ENCODE data around the gene EPHA6. TPM values are rescaled to one million over a fixed set of nuclear protein-coding genes. Genes with fewer than 3 reads are reported as not detected.
"Not testable (repeated sequence)": the region's sequence is repeated elsewhere in the genome, so short reads cannot be mapped to it uniquely, and the experiment has no call there.

The EPHA6 gene
- polyA plus RNA-seq, 6 donors from 2014 or later: not detected

DNA sequence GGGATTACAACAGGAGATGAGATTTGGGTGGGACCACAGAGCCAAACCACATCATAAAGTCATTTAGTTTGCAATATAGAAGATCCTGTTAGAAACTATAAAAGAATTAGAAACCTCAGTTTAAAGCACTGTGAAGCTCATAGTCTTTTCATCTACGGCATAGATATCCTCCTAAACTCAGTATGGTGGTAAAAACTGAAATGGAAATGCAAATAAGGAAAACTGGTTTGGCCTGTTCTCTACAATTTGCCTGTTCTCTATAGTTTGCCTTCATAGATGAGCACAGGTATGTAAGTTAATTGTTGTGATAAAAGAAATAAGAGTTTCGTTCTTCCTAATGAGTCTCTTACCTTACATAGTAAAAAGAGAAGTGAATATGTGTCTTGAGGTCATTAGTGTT lies 618.5 kb downstream of the EPHA6 start:
- peaks cover 0 to 9% (median 2%) of the 10 kb centered on the region in 7 donors for H3K9me3 Mint-ChIP-seq
- H3K27me3 Mint-ChIP-seq: no peaks in the 10 kb centered on the region
- H3K36me3 Mint-ChIP-seq: no peaks in the 10 kb centered on the region
- no peaks in the 10 kb centered on the region for H3K4me1 Mint-ChIP-seq
- no peak overlapping the region for H3K27ac Mint-ChIP-seq
- H3K4me3 Mint-ChIP-seq: no peak overlapping the region
- DNase-seq (no peak), ATAC-seq (ENCODE audit: low read depth in 2 of 2) (no peak)

DNA sequence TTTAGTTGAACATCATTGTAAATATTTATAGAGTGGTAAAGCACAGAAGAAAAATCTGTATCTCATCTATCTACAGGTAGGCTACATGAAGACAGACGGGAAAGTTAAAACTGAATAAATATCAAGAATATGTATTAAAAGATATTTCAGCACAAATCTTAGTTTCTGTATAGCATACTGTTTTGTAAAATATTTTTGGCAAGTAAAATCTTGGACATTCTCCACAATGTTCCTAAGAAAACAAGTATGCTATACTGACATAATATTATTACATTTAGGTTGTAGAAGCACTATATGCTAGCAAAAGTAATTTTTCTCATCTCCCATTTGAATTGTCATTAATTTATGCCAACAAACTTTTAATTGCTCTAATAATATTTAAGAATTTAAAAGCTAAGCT lies 623.7 kb downstream of the EPHA6 start:
- ATAC-seq (ENCODE audit: low read depth in 2 of 2) (no peak), DNase-seq (no peak)
- no peaks in the 10 kb centered on the region for H3K4me1 Mint-ChIP-seq
- no peaks in the 10 kb centered on the region for H3K36me3 Mint-ChIP-seq
- H3K4me3 Mint-ChIP-seq: no peak overlapping the region
- H3K9me3 Mint-ChIP-seq: peaks cover 0 to 2% (median 0%) of the 10 kb centered on the region in 7 donors
- no peaks in the 10 kb centered on the region for H3K27me3 Mint-ChIP-seq
- no peak overlapping the region for H3K27ac Mint-ChIP-seq

DNA sequence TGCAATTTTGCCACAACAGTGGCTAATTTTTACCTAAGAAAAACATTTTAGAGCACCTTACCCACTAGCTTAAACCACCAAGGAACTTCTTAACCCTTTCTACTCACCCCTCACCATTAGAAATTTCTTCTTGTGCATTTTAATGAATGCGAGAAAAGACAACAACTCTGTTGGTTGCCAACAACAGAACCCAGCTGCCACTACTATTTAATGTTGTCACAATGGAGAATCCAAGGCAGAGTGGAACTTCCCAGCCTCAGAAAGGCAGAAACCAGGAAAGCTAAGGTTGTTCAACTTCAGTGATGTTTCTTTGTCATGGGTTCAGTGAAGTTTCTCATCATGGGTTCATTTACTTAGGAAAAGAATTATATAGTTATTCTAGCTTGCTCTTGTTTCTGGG lies 625.0 kb downstream of the EPHA6 start:
- no peak for ATAC-seq (ENCODE audit: low read depth in 2 of 2)
- Mint-ChIP-seq H3K36me3 (no peaks in the 10 kb centered on the region), H3K4me3 (no peak overlapping the region)

DNA sequence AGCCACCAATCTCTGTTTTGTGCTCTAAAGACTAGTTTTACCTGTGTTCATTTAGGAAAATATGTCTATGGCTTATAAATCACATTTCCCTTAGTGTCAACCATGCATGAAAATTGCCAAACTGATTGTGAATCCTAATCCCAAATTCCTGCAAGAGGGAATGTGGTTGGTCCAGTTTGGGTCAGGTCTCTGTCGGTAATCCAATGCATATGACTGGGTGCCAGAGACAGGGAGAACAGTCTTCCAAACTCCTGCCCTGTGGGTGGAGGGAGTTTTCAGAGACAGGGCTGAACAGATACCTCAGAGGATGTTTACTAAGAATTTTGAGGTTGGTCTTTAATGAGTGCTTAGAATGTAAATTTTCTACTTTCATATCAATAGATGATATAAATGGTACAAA lies 649.6 kb downstream of the EPHA6 start:
- Mint-ChIP-seq H3K27ac (no peak overlapping the region), H3K4me1 (no peaks in the 10 kb centered on the region)
- no peak for DNase-seq

More for the DNA sequence above, 625.0 kb downstream of the EPHA6 start:
- DNase-seq: no peak
- H3K4me1 Mint-ChIP-seq: no peaks in the 10 kb centered on the region
- peaks cover 0 to 2% (median 0%) of the 10 kb centered on the region in 7 donors for H3K9me3 Mint-ChIP-seq
- no peaks in the 10 kb centered on the region for H3K27me3 Mint-ChIP-seq
- H3K27ac Mint-ChIP-seq: no peak overlapping the region

DNA sequence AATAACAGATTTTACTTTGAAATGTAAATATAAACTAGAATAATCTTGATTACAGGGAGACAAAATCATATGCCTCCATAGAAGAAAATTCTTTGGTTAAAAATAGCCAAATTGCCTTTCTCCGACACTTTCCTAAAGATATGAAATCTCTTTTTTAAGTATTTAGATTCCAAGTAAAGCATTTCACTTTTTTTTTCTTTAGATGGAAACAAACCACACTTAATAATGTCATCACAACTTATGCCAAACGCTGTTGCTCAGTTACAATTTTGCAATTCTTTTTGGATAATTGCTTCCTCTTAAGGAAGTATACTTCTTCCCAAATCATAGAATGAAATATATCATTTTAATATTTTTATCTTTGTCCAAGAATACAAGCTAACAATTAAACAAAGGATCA lies 656.1 kb downstream of the EPHA6 start:
- Mint-ChIP-seq H3K4me3 (no peak overlapping the region), H3K27ac (no peak overlapping the region), H3K27me3 (no peaks in the 10 kb centered on the region), H3K4me1 (no peaks in the 10 kb centered on the region), H3K9me3 (peaks cover 0 to 4% (median 0%) of the 10 kb centered on the region in 7 donors), H3K36me3 (no peaks in the 10 kb centered on the region)
- ATAC-seq (ENCODE audit: low read depth in 2 of 2) (no peak), DNase-seq (no peak)

More for the DNA sequence above, 649.6 kb downstream of the EPHA6 start:
- Mint-ChIP-seq H3K9me3 (peaks cover 0 to 1% (median 0%) of the 10 kb centered on the region in 7 donors), H3K36me3 (no peaks in the 10 kb centered on the region), H3K27me3 (no peaks in the 10 kb centered on the region), H3K4me3 (no peak overlapping the region)
- no peak for ATAC-seq (ENCODE audit: low read depth in 2 of 2)

DNA sequence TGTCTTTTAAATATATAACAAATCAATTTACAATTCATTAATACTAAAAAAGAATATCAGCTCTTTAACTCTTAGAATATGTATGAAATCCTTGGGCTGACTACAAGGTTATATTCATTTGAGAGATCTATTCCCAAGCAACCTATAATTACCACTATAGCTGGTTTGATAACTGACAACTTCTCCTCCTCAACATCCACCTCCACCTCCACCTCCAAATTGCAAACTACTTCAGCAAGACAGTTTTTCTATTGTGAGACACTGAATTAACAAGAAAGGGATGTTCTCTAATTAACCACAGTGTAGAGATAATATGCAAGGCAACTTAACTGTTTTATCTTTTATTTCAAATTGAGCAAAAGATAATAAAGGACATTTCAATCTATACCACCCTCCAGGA lies 665.3 kb downstream of the EPHA6 start:
- no peak for ATAC-seq (ENCODE audit: low read depth in 2 of 2)
- DNase-seq: no peak
- no peak overlapping the region for H3K27ac Mint-ChIP-seq
- H3K36me3 Mint-ChIP-seq: no peaks in the 10 kb centered on the region
- H3K27me3 Mint-ChIP-seq: no peaks in the 10 kb centered on the region
- H3K9me3 Mint-ChIP-seq: peaks cover 0 to 3% (median 0%) of the 10 kb centered on the region in 7 donors
- no peak overlapping the region for H3K4me3 Mint-ChIP-seq
- H3K4me1 Mint-ChIP-seq: no peaks in the 10 kb centered on the region

DNA sequence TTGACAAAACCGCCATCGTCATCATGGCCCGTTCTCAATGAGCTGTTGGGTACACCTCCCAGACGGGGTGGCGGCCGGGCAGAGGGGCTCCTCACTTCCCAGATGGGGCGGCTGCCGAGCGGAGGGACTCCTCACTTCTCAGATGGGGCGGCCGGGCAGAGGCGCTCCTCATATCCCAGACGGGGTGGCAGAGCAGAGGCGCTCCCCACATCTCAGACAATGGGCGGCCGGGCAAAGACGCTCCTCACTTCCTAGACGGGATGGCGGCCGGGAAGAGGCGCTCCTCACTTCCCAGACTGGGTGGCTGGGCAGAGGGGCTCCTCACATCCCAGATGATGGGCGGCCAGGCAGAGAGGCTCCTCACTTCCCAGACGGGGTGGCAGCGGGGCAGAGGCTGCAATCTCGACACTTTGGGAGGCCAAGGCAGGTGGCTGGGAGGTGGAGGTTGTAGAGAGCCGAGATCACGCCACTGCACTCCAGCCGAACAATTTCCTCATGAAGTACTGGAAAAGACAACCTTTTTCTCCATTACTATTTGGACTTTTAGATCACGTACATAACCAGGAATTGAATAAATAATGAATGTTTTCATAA lies 666.4 kb downstream of the EPHA6 start:
- H3K4me1 Mint-ChIP-seq; DNase-seq; H3K27ac Mint-ChIP-seq; H3K9me3 Mint-ChIP-seq; H3K27me3 Mint-ChIP-seq; H3K4me3 Mint-ChIP-seq; H3K36me3 Mint-ChIP-seq; ATAC-seq (ENCODE audit: low read depth in 2 of 2): not testable (repeated sequence)

DNA sequence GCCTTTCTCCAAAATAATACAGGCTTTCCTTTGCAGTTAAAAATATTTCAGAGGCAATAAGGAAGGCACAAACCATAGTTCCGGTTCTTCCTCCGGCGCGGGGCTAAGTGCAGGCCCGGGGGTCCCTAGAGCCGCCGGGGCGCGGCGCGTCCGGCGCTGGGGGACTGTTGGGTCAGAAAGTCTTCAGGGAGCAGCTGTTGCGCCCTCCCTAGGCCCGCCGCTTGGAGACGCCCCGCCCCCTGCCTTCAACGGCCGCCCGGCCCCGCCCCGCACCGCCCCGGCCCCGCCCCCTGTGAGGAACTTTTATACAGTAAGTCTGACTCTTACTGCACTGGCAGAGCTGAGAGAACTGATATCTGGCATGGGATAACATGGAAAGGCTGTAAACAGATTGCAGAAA lies 667.0 kb downstream of the EPHA6 start:
- ATAC-seq (ENCODE audit: low read depth in 2 of 2) (peak; percentile 42 to 54), DNase-seq (no peak)
- Mint-ChIP-seq H3K9me3 (peaks cover 0 to 3% (median 0%) of the 10 kb centered on the region in 7 donors), H3K27me3 (no peaks in the 10 kb centered on the region), H3K4me3 (no peak overlapping the region), H3K36me3 (no peaks in the 10 kb centered on the region), H3K4me1 (no peaks in the 10 kb centered on the region), H3K27ac (no peak overlapping the region)

DNA sequence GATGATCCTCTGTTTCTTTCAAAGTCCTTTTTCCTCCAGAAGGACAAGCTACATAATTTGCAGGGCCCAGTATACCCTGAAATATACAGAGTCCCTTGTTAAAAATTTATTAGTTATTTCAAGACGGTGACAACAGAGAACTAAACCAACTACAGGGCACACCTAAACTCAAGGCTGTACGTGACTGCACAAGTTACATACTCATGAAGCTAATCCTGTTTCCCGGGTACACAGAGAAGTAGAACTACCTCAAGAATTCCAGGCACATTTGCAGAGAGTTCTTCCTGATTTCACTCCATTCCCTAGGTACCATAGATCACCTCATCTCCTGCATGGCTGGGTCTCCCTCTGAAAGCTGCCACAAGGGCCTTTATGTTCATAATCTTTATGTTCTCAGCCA lies 670.8 kb downstream of the EPHA6 start:
- H3K27ac Mint-ChIP-seq: no peak overlapping the region
- H3K27me3 Mint-ChIP-seq: no peaks in the 10 kb centered on the region
- H3K36me3 Mint-ChIP-seq: no peaks in the 10 kb centered on the region
- H3K4me3 Mint-ChIP-seq: no peak overlapping the region
- ATAC-seq (ENCODE audit: low read depth in 2 of 2) (no peak), DNase-seq (no peak)
- peaks cover 0 to 4% (median 0%) of the 10 kb centered on the region in 7 donors for H3K9me3 Mint-ChIP-seq
- no peaks in the 10 kb centered on the region for H3K4me1 Mint-ChIP-seq

DNA sequence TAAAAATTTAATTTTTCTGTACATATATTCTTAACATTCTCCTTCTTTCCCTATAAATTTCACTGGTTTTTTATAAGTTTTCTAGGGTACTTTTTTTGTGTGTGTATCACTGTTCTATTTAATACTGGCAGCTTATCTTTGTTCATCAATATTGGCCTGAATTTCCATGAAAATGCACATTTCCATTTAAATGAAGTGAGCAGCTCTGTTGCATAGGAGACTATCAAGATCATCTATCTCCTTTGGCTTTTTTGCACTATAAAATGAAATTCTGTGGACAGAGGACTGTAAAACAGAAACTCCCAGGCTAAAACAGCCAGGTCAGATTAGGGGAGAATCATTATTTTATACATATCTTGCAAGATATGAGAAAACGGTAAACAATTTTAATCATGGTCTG lies 673.2 kb downstream of the EPHA6 start:
- no peak for DNase-seq

DNA sequence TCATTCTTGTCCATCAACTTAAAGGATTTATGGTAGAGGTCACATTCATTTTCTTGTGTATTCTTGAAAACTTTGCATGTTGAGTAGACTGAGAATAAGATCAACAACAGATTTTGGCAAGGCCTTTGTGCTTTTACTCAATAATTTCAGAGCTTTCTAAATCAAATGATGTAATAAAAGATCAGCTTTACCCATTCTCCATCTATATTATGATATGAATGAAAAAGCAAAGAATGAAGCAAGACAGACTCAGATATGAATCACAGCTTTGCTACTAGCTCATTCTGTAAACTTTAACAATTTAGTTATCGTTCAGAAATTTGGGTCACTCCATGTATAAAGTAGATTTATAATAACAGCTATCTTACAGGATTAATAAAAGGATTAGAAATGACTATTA lies 674.3 kb downstream of the EPHA6 start:
- ATAC-seq (ENCODE audit: low read depth in 2 of 2) (no peak), DNase-seq (no peak)
- H3K9me3 Mint-ChIP-seq: peaks cover 0 to 4% (median 0%) of the 10 kb centered on the region in 7 donors
- H3K4me3 Mint-ChIP-seq: no peak overlapping the region
- H3K27me3 Mint-ChIP-seq: no peaks in the 10 kb centered on the region
- H3K27ac Mint-ChIP-seq: no peak overlapping the region
- H3K36me3 Mint-ChIP-seq: no peaks in the 10 kb centered on the region
- H3K4me1 Mint-ChIP-seq: no peaks in the 10 kb centered on the region

More for the DNA sequence above, 673.2 kb downstream of the EPHA6 start:
- Mint-ChIP-seq H3K4me3 (no peak overlapping the region), H3K27me3 (no peaks in the 10 kb centered on the region), H3K36me3 (no peaks in the 10 kb centered on the region), H3K9me3 (peaks cover 0 to 4% (median 0%) of the 10 kb centered on the region in 7 donors), H3K4me1 (no peaks in the 10 kb centered on the region), H3K27ac (no peak overlapping the region)
- no peak for ATAC-seq (ENCODE audit: low read depth in 2 of 2)

DNA sequence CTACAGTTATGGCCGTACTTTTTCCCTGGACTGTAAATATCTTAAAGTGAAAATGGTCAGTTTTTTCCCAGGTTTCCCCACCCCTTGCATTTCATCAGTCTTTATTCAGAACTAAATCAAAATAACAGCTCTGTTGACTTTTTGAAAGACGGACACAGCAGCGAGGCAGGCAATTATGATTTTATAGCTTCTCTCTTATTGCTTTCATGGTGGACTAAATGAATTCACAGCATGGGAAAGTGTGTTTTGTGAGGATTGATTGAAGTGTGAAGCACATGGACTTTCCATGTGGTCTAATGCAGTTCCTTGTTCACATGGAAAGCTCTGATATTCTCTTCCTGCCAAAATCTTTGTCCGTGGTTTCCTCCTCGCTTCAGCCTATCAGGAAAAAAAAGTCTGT lies 681.5 kb downstream of the EPHA6 start:
- DNase-seq (no peak), ATAC-seq (ENCODE audit: low read depth in 2 of 2) (no peak)
- Mint-ChIP-seq H3K4me3 (no peak overlapping the region), H3K27ac (no peak overlapping the region), H3K36me3 (no peaks in the 10 kb centered on the region), H3K27me3 (no peaks in the 10 kb centered on the region), H3K4me1 (no peaks in the 10 kb centered on the region), H3K9me3 (peaks cover 0 to 7% (median 0%) of the 10 kb centered on the region in 7 donors)

DNA sequence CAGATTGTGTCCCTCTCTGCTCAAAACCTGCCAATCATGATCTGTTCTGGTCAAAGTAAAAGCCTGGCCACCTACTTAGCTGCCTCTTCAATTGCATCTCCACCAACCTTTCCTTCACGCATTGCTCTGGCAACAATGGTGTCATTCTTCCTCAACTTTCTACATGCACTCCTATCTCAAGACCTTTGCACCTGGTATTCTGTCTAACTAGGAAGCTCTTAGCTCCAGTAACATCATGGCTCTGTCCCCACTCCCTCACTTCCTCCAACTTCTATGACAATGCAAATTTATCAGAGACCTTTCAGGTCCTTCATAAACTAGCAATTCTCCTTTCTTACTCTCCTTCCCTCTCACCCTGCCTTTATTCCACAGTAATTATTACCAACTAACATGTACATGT lies 682.7 kb downstream of the EPHA6 start:
- no peak overlapping the region for H3K27ac Mint-ChIP-seq
- H3K27me3 Mint-ChIP-seq: no peaks in the 10 kb centered on the region
- H3K36me3 Mint-ChIP-seq: no peaks in the 10 kb centered on the region
- H3K4me3 Mint-ChIP-seq: no peak overlapping the region
- DNase-seq (no peak), ATAC-seq (ENCODE audit: low read depth in 2 of 2) (no peak)
- H3K4me1 Mint-ChIP-seq: no peaks in the 10 kb centered on the region
- H3K9me3 Mint-ChIP-seq: peaks cover 0 to 13% (median 3%) of the 10 kb centered on the region in 7 donors

DNA sequence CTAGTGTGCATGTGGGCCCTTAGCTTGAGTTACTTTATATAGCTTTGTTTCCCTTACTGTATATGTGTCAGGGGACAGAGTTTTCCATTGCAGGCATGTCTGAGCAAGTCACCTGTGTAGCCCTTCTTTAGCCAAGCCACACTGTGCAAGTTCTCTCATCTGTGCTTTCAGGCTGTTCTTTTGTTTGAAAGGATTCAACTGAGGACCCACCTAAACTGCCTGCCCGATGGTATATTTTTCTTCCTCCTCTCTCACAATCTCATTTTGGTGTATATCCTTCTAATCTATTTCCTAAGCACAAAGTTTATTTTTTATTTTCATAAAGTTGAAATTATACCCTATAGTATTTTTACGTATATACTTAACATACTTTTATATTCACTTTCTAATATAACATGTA lies 690.1 kb downstream of the EPHA6 start:
- DNase-seq (no peak), ATAC-seq (ENCODE audit: low read depth in 2 of 2) (no peak)
- H3K36me3 Mint-ChIP-seq: no peaks in the 10 kb centered on the region
- H3K27ac Mint-ChIP-seq: no peak overlapping the region
- no peak overlapping the region for H3K4me3 Mint-ChIP-seq
- H3K9me3 Mint-ChIP-seq: peaks cover 13 to 51% (median 26%) of the 10 kb centered on the region in 7 donors
- H3K27me3 Mint-ChIP-seq: no peaks in the 10 kb centered on the region
- H3K4me1 Mint-ChIP-seq: no peaks in the 10 kb centered on the region

DNA sequence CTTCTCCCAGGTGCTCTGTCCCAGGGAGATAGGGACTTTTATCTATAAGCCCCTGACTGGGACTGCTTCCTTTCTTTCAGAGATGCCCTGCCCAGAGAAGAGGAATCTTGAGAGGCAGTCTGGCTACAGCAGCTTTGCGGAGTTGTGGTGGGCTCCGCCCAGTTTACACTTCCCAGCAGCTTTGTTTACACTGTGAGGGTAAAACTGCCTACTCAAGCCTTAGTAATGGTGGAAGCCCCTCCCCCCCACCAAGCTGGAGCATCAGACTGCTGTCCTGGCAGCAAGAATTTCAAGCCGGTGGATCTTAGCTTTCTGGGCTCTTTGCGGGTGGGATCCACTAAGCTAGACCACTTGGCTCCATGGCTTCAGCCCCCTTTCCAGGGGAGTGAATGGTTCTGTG lies 696.4 kb downstream of the EPHA6 start:
- no peak overlapping the region for H3K4me3 Mint-ChIP-seq
- H3K27ac Mint-ChIP-seq: no peak overlapping the region
- no peaks in the 10 kb centered on the region for H3K36me3 Mint-ChIP-seq
- H3K27me3 Mint-ChIP-seq: no peaks in the 10 kb centered on the region
- ATAC-seq (ENCODE audit: low read depth in 2 of 2) (no peak), DNase-seq (no peak)
- no peaks in the 10 kb centered on the region for H3K4me1 Mint-ChIP-seq
- peaks cover 12 to 28% (median 18%) of the 10 kb centered on the region in 7 donors for H3K9me3 Mint-ChIP-seq
